ENCODE measurements around the gene PCDH1.

Gene PCDH1

DNA sequence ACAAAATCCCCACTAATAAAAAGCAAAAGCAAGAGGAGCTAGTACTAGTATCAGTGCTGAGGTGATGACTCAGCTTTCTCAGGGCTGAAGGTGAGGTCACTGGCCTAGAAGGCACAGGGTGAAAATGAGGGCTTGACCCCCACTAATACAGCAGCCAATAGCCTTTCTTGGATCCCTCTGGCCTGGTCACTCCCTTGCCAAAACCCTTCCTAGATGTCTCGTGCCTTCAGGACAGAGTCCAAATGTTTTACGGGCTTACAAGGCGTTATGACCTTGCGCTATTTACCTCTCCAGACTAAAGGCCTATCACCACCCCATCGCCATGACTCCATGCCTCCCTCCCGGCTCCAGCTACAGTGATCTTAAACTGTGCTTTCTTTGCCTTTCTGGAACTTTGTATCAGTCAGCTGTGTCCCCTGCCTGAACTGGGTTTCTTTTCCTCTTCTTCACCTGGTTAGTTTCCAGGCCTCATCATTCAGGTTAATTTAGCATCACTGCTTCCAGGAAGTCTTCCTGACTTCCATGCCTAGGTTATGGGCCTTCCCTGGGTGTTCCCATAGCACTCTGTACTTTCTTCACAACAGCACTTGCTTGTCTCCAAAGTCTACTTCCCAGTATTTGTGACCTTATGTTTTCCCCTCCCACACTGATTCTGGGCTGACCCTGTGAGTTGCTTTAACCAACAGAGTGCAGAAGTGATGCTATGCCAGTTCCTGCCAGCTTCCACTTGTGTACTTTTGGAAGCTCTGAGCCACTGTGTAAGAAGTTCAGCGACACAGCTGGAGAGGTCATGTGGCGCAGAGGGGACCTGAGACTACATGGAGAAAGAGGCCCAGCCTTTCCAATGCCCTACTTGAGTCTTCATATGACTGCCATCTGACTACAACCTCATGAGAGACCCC lies 41.3 kb upstream of the PCDH1 start:
- DNase-seq (ENCODE audit: low read depth), result no peak
- no peak overlapping the region for H3K4me3 ChIP-seq (ENCODE audit: low read depth, low read length)
- TF ChIP-seq, protein P1, sequence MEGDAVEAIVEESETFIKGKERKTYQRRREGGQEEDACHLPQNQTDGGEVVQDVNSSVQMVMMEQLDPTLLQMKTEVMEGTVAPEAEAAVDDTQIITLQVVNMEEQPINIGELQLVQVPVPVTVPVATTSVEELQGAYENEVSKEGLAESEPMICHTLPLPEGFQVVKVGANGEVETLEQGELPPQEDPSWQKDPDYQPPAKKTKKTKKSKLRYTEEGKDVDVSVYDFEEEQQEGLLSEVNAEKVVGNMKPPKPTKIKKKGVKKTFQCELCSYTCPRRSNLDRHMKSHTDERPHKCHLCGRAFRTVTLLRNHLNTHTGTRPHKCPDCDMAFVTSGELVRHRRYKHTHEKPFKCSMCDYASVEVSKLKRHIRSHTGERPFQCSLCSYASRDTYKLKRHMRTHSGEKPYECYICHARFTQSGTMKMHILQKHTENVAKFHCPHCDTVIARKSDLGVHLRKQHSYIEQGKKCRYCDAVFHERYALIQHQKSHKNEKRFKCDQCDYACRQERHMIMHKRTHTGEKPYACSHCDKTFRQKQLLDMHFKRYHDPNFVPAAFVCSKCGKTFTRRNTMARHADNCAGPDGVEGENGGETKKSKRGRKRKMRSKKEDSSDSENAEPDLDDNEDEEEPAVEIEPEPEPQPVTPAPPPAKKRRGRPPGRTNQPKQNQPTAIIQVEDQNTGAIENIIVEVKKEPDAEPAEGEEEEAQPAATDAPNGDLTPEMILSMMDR (IDR thresholded peaks at IDR 0.05; ENCODE audit: low read depth, low read length), result no peak
- TF ChIP-seq, protein P2, sequence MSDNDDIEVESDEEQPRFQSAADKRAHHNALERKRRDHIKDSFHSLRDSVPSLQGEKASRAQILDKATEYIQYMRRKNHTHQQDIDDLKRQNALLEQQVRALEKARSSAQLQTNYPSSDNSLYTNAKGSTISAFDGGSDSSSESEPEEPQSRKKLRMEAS (IDR thresholded peaks at IDR 0.05; ENCODE audit: low read depth, low read length), result no peak
- no peak for TF ChIP-seq MYC (IDR thresholded peaks at IDR 0.05; ENCODE audit: low read depth, low read length)

DNA sequence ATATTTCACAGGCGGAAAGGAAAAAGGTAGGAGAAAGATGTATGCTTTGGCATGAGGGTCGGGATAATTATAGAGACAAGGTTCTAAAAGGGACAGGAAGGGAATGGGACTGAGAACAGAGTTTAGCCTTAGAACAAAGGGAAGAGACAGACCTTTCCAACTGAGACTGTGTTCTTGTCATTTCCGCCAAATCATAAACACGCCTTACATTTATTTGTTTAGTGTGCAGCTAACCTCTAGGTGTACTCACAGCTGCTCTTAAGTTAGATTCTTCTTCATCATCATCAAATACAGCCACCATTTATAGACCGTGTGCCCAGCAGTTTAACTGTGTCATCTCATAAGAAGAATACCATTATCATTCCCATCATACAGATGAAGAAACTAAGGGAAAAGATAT lies 39.5 kb upstream of the PCDH1 start:
- TF ChIP-seq, protein P1 (IDR thresholded peaks at IDR 0.05; ENCODE audit: low read depth, low read length), result no peak
- no peak overlapping the region for H3K4me3 ChIP-seq (ENCODE audit: low read depth, low read length)
- DNase-seq (ENCODE audit: low read depth), result no peak

DNA sequence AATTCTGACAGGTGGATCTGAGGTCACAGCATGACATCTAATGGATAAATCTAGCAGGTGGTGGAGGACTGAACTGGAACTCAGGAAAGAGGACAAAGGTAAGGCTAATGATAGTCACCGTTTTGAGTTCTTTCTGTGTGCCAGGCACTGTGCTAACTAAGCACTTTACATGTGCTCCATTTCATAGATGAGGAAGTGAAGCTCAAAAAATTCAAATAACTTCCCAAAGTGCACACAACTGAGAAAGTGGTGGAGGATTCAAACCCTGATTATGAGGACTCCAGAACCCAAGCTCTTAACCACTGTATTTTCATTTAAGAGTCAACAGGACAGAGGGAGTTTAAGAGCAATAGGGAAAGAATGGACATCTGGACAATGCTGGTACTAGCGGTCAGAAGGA lies 38.3 kb upstream of the PCDH1 start:
- no peak overlapping the region for H3K4me3 ChIP-seq (ENCODE audit: low read depth, low read length)
- DNase-seq (ENCODE audit: low read depth), result no peak
- TF ChIP-seq, protein P1 (IDR thresholded peaks at IDR 0.05; ENCODE audit: low read depth, low read length), result no peak

DNA sequence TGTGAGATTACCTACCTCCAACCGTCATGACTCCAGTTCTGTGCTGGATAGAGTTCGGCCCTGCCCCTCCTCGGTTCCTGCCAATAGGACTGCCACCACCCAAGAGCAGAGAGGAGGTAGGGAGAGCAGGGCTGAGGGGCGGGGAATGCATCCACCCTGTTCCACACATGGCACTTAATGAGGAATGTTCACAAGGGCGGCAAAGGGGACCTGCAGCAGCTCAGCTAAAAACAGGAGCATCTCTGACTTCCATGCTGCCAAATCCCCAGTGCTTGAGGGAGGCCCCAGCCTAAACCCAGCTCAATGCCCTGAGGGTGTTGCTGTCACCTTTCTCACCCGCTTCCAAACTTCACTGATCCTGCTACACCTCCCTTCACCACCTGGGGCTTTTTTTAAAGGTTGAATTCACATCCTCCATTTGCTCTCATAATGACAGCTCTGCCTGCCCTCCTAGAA lies 37.7 kb upstream of the PCDH1 start:
- DNase-seq (ENCODE audit: low read depth), result no peak
- TF ChIP-seq MYC (IDR thresholded peaks at IDR 0.05; ENCODE audit: low read depth, low read length) (no peak), POLR2A (IDR thresholded peaks at IDR 0.05; ENCODE audit: extremely low read depth, insufficient read length) (no peak)
- TF ChIP-seq, protein P1 (IDR thresholded peaks at IDR 0.05; ENCODE audit: low read depth, low read length), result no peak
- TF ChIP-seq, protein P2 (IDR thresholded peaks at IDR 0.05; ENCODE audit: low read depth, low read length), result no peak
- H3K4me3 ChIP-seq (ENCODE audit: low read depth, low read length), result no peak overlapping the region

DNA sequence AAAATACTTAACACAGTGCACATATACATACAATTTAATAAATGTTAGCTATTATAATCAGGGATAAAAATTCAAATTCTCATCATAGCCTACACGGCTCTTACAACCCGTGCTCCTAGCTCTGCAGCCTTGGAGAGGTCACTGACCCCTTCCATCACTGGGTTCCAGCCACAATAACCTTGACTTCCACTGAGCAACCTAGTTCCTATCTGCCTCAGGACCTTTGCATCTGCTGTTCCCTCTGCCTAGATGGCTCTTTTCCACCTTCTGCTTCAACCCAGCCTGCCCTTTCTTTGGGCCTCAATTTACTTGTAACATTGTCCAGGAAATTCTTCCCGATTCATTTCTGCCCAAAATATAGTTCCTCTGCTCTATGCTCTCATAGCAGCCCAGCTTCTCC lies 36.6 kb upstream of the PCDH1 start:
- no peak for TF ChIP-seq POLR2A (IDR thresholded peaks at IDR 0.05; ENCODE audit: extremely low read depth, insufficient read length)
- TF ChIP-seq, protein P2 (IDR thresholded peaks at IDR 0.05; ENCODE audit: low read depth, low read length), result no peak
- TF ChIP-seq, protein P1 (IDR thresholded peaks at IDR 0.05; ENCODE audit: low read depth, low read length), result no peak
- no peak for TF ChIP-seq MYC (IDR thresholded peaks at IDR 0.05; ENCODE audit: low read depth, low read length)
- DNase-seq (ENCODE audit: low read depth), result no peak
- H3K4me3 ChIP-seq (ENCODE audit: low read depth, low read length), result no peak overlapping the region

DNA sequence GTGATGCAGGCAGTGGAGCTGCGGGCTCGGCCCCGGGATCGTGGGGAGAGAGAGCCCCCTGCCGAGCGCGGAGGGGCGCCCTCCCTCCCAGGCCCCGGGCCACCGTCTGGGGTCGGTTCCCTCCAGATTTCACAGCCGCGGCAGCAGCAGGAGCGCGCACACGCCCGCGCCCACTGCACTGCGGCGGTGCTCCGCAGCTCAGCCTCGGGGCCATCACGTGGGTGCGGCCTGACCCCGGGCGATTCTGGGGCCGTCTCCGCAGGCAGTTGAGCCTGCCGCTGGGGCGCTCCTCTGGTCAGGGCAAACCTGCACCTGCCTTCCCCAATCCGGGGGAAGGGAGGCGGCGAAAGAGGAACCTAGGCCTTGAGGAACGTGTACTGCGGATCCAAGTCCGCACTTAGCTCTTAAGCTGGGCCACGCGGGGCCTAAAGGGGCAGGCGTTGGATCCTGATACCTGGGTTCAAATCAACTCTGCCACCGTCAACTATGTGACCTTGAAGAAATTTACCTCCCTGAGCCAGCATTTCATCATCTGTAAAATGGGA lies 36.1 kb upstream of the PCDH1 start:
- DNase-seq (ENCODE audit: low read depth), result peak; percentile 69
- 0 out of 2 replicates have a peak, but pooled peaks have one; percentile 8 for TF ChIP-seq MYC (IDR thresholded peaks at IDR 0.05; ENCODE audit: low read depth, low read length)
- TF ChIP-seq, protein P1 (IDR thresholded peaks at IDR 0.05; ENCODE audit: low read depth, low read length), result no peak
- TF ChIP-seq, protein P2 (IDR thresholded peaks at IDR 0.05; ENCODE audit: low read depth, low read length), result peak; percentile 59
- no peak for TF ChIP-seq POLR2A (IDR thresholded peaks at IDR 0.05; ENCODE audit: extremely low read depth, insufficient read length)

More for the DNA sequence above, 36.1 kb upstream of the PCDH1 start:
- peak overlapping the region; percentile 34 for H3K4me3 ChIP-seq (ENCODE audit: low read depth, low read length)
